Measurements from ENCODE around the gene ABCB9. TPM values are rescaled to one million over a fixed set of nuclear protein-coding genes. Genes with fewer than 3 reads are reported as not detected.
A peak's percentile ranks its signal among the peaks of the same experiment; 100 is the strongest.

ABCB9 gene
- total and polyA plus RNA-seq, 9 donors, result 3.1 to 4.9 (median 3.4) TPM

DNA sequence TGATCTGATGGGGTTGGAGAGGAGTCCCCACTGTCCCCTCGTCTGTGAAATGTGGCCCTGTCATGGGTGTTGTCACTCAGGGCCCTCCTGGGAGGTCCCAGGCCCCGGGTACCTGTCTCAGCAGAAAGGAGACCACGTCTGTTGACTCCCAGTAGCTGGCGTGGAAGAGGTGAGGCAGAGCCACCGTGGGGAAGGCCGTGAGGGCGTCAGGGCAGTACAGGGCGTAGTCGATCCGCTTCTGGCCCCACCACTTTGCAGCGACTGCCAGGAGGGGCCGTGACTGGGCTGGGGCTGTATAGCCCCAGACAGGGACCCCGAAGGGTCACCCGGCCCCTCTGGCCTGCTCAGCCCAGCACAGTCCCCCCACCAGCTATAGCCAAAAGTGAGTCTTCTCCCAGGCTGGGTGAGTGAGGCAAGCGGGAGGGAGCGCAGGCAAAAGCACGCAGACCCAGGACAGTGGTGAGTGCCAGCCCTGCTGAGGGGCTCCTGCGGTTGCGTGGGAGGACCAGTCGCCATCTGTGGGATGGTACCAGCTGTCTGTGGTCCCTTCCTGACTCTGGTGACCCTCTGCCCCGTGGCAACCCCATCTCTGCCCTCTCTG, 22.4 kb upstream of the ABCB9 start:
- Histone ChIP-seq H3K4me1 (ENCODE audit: control insufficient read depth, insufficient read depth, low read length) (peaks cover 17% of the 10 kb centered on the region), H3K4me3 (ENCODE audit: low read length) (no peak overlapping the region), H3K27me3 (ENCODE audit: control insufficient read depth, insufficient read depth, low read length) (no peaks in the 10 kb centered on the region), H3K36me3 (ENCODE audit: control insufficient read depth, insufficient read depth, low read length) (peaks cover 25% of the 10 kb centered on the region), H3K9me3 (replicated peaks; ENCODE audit: control insufficient read depth, low read depth, low read length) (no peaks in the 10 kb centered on the region), H3K27ac (ENCODE audit: low read length) (no peak overlapping the region)
- 79% methylated on average over 15 of the region's 21 CpGs for WGBS (ENCODE audit: insufficient coverage)
- no peak for DNase-seq

- 96% methylated on average over 10 of the region's 13 CpGs for WGBS (ENCODE audit: insufficient coverage)
- Histone ChIP-seq H3K36me3 (ENCODE audit: control insufficient read depth, insufficient read depth, low read length) (peaks cover 28% of the 10 kb centered on the region), H3K27ac (ENCODE audit: low read length) (no peak overlapping the region), H3K4me3 (ENCODE audit: low read length) (no peak overlapping the region), H3K9me3 (replicated peaks; ENCODE audit: control insufficient read depth, low read depth, low read length) (no peaks in the 10 kb centered on the region), H3K4me1 (ENCODE audit: control insufficient read depth, insufficient read depth, low read length) (peaks cover 24% of the 10 kb centered on the region), H3K27me3 (ENCODE audit: control insufficient read depth, insufficient read depth, low read length) (no peaks in the 10 kb centered on the region)
- no peak for DNase-seq
Observed at GRCh38 chr12:122988036-122988435, 21.8 kb upstream of the ABCB9 start.

GRCh38 chr12:122987086-122987951, 21.1 kb upstream of the ABCB9 start:
- peaks cover 35% of the 10 kb centered on the region for H3K36me3 ChIP-seq (ENCODE audit: control insufficient read depth, insufficient read depth, low read length)
- 91% methylated on average over 36 of the region's 39 CpGs for WGBS (ENCODE audit: insufficient coverage)
- H3K27ac ChIP-seq (ENCODE audit: low read length), result no peak overlapping the region
- no peaks in the 10 kb centered on the region for H3K27me3 ChIP-seq (ENCODE audit: control insufficient read depth, insufficient read depth, low read length)
- H3K9me3 ChIP-seq (replicated peaks; ENCODE audit: control insufficient read depth, low read depth, low read length), result no peaks in the 10 kb centered on the region
- peaks cover 31% of the 10 kb centered on the region for H3K4me1 ChIP-seq (ENCODE audit: control insufficient read depth, insufficient read depth, low read length)
- no peak overlapping the region for H3K4me3 ChIP-seq (ENCODE audit: low read length)
- no peak for DNase-seq

DNA sequence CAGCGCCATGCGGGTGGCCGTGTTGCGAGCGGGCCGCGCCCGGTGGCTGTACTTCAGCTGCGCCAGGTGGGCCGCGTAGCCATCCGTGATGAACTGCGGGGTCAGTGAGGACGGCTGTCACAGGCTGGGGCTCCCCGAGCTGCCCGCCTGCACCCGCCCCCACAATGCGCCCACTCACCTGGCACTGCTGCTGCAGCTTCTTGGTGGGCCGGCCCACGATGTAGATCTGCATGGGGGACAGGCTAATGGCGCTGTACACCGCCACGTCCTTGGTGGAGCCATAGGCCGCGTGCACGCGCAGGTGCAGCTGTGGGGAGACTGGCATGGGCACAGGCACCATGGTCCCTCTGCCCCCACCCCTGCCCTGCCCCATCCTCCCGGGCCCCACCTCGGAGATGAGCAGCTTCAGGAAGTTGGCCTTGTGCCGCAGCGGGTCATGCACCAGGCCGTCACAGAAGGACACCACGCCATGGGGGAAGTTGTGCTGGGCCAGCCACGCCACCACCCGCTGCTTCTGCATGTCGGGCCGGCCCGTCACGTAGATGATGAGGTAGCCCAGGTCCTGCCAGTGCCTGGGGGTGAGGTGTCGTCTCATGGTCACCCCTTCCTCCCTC, 20.1 kb upstream of the ABCB9 start:
- peaks cover 43% of the 10 kb centered on the region for H3K36me3 ChIP-seq (ENCODE audit: control insufficient read depth, insufficient read depth, low read length)
- H3K9me3 ChIP-seq (replicated peaks; ENCODE audit: control insufficient read depth, low read depth, low read length), result no peaks in the 10 kb centered on the region
- DNase-seq, result no peak
- peaks cover 40% of the 10 kb centered on the region for H3K4me1 ChIP-seq (ENCODE audit: control insufficient read depth, insufficient read depth, low read length)
- no peak overlapping the region for H3K4me3 ChIP-seq (ENCODE audit: low read length)
- H3K27ac ChIP-seq (ENCODE audit: low read length), result no peak overlapping the region
- WGBS (ENCODE audit: insufficient coverage), result 95% methylated on average over 40 of the region's 40 CpGs
- H3K27me3 ChIP-seq (ENCODE audit: control insufficient read depth, insufficient read depth, low read length), result no peaks in the 10 kb centered on the region

DNA sequence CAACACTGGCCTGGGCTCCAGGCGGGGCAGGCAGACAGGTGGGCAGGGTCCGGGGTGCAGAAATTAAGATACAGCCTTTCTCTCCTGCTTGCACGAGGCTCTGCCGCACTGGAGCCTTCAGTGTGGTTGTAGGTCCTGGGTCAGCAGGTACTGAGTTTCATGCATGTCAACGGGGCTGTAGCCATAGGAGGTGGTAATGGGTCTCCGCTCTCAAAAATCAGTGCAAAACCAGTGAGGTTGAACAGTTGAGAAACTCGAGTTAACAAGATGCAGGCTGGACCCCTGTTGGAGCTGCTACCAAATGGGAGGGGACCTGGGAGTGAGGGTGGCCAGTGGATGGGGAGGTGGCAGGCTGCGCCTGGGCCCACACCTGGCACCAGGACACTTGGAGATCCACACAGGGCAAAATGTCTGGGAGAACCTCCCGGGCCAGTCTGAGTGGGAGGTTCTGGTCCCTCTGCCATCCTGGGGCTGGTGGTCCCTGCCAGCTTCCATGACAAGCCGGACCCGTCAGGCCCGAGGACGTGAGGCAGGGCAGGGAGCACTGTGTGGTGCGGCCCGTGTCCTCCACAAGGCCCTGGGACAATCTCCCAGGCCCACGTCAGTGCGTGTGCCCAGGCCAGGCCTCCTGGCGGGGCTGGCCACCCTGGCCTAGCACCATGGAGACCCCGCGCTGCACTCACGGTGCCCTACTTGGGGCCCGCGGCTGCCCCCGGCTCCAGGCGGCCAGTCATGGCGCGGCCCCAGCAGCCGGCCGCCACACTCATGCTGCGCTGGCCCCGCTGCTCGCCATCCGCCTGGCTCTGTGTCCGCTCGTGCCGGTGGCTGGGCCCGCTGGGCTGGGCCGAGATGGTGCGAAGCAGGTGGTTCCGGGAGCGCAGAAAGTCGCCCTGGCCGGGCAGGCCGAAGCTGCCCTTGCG, 19.3 kb upstream of the ABCB9 start:
- H3K36me3 ChIP-seq (ENCODE audit: control insufficient read depth, insufficient read depth, low read length), result peaks cover 43% of the 10 kb centered on the region
- H3K4me3 ChIP-seq (ENCODE audit: low read length), result no peak overlapping the region
- 86% methylated on average over 45 of the region's 45 CpGs for WGBS (ENCODE audit: insufficient coverage)
- DNase-seq, result no peak
- H3K9me3 ChIP-seq (replicated peaks; ENCODE audit: control insufficient read depth, low read depth, low read length), result no peaks in the 10 kb centered on the region
- peaks cover 44% of the 10 kb centered on the region for H3K4me1 ChIP-seq (ENCODE audit: control insufficient read depth, insufficient read depth, low read length)
- no peak overlapping the region for H3K27ac ChIP-seq (ENCODE audit: low read length)
- H3K27me3 ChIP-seq (ENCODE audit: control insufficient read depth, insufficient read depth, low read length), result no peaks in the 10 kb centered on the region

- peak; percentile 54 for DNase-seq
- peaks cover 43% of the 10 kb centered on the region for H3K36me3 ChIP-seq (ENCODE audit: control insufficient read depth, insufficient read depth, low read length)
- peak overlapping the region; percentile 60 for H3K27ac ChIP-seq (ENCODE audit: low read length)
- peaks cover 47% of the 10 kb centered on the region for H3K4me1 ChIP-seq (ENCODE audit: control insufficient read depth, insufficient read depth, low read length)
- no peaks in the 10 kb centered on the region for H3K27me3 ChIP-seq (ENCODE audit: control insufficient read depth, insufficient read depth, low read length)
- H3K9me3 ChIP-seq (replicated peaks; ENCODE audit: control insufficient read depth, low read depth, low read length), result no peaks in the 10 kb centered on the region
- no peak overlapping the region for H3K4me3 ChIP-seq (ENCODE audit: low read length)
- 22% methylated on average over 32 of the region's 34 CpGs for WGBS (ENCODE audit: insufficient coverage)
Observed at GRCh38 chr12:122984612-122985337, 18.5 kb upstream of the ABCB9 start.

- 19% methylated on average over 7 of the region's 9 CpGs for WGBS (ENCODE audit: insufficient coverage)
- Histone ChIP-seq H3K27me3 (ENCODE audit: control insufficient read depth, insufficient read depth, low read length) (no peaks in the 10 kb centered on the region), H3K27ac (ENCODE audit: low read length) (no peak overlapping the region), H3K9me3 (replicated peaks; ENCODE audit: control insufficient read depth, low read depth, low read length) (no peaks in the 10 kb centered on the region), H3K4me3 (ENCODE audit: low read length) (no peak overlapping the region), H3K4me1 (ENCODE audit: control insufficient read depth, insufficient read depth, low read length) (peaks cover 55% of the 10 kb centered on the region), H3K36me3 (ENCODE audit: control insufficient read depth, insufficient read depth, low read length) (peaks cover 43% of the 10 kb centered on the region)
- no peak for DNase-seq
Observed at GRCh38 chr12:122983789-122984515, 17.7 kb upstream of the ABCB9 start.

- Histone ChIP-seq H3K9me3 (replicated peaks; ENCODE audit: control insufficient read depth, low read depth, low read length) (no peaks in the 10 kb centered on the region), H3K4me1 (ENCODE audit: control insufficient read depth, insufficient read depth, low read length) (peaks cover 57% of the 10 kb centered on the region), H3K4me3 (ENCODE audit: low read length) (no peak overlapping the region), H3K27me3 (ENCODE audit: control insufficient read depth, insufficient read depth, low read length) (no peaks in the 10 kb centered on the region), H3K36me3 (ENCODE audit: control insufficient read depth, insufficient read depth, low read length) (peaks cover 49% of the 10 kb centered on the region), H3K27ac (ENCODE audit: low read length) (no peak overlapping the region)
- WGBS (ENCODE audit: insufficient coverage), result 58% methylated on average over 19 of the region's 21 CpGs
- no peak for DNase-seq
Observed at GRCh38 chr12:122982963-122983788, 16.9 kb upstream of the ABCB9 start.

Data from muscle of leg (tissue), 11 donors.